ENCODE results near the gene CFAP52. TPM values are rescaled to one million over a fixed set of nuclear protein-coding genes. Genes with fewer than 3 reads are reported as not detected.
A peak's percentile ranks its signal among the peaks of the same experiment; 100 is the strongest.

CFAP52 gene
- total RNA-seq, 1 experiment from 2014 or later: not detected

DNA sequence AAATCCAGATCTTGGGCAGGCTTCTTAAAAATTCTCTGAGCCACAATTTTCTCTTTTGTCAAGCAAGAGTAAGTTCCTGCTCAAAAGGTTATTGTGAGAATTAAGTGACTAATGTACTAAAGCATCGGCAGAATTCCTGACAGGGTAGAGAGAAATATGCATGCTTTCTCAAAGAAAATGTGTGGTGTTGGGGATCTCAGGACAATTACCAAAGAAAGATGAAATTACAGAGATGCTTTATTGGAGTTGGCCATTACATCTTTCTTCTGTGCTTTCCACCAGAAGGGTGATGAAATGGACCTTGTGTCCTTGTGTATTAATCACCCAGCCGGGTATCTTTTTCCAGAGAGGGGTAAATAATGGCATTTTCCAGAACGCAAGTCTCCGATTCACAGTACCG, 67.2 kb downstream of the CFAP52 start:
- Histone ChIP-seq H3K4me1 (ENCODE audit: control insufficient read depth in 1 of 2, insufficient read depth in 2 of 2, low read length in 2 of 2) (peaks cover 29 to 43% of the 10 kb centered on the region in 2 experiments), H2AFZ (ENCODE audit: low read depth, low read length, poor library complexity, severe bottlenecking) (no peak overlapping the region), H3K9me3 (ENCODE audit: control insufficient read depth in 1 of 2, insufficient read depth in 1 of 2, low read depth in 1 of 2, low read length in 2 of 2) (no peaks in the 10 kb centered on the region), H3K27ac (ENCODE audit: low read depth, low read length) (no peak overlapping the region), H3K79me2 (ENCODE audit: insufficient read depth, low read length) (peaks cover 7% of the 10 kb centered on the region; the same call in 1 of the 2 replicates), H3K27me3 (ENCODE audit: insufficient read depth, low read length) (no peaks in the 10 kb centered on the region), H3K9ac (ENCODE audit: low read length) (no peak overlapping the region), H3K9me2 (ENCODE audit: insufficient read depth) (no peaks in the 10 kb centered on the region), H3K36me3 (ENCODE audit: control insufficient read depth in 1 of 2, insufficient read depth in 2 of 2, low read length in 2 of 2) (no peaks in the 10 kb centered on the region), H3K4me2 (ENCODE audit: low read length) (peak overlapping the region; percentile 90; the same call in 1 of the 2 replicates), H3K4me3 (replicated peaks in 1 of 2; ENCODE audit: low read depth in 1 of 2, low read length in 2 of 2) (no peak overlapping the region), H4K20me1 (ENCODE audit: insufficient read depth) (no peaks in the 10 kb centered on the region)
- DNase-seq (ENCODE audit: low read depth, low spot score): no peak
- ChIA-PET CTCF (no interaction called here), RAD21 (ENCODE audit: low non-redundant PET in 1 of 2, low total read pairs in 2 of 2, uncharacterized antibody in 2 of 2, unreplicated experiment in 2 of 2) (no interaction called here), POLR2A (interaction anchor here (0.7 kb wide), 1 partner anchor 10 kb away, joined by 4 read pairs; no protein-coding TSS in a partner anchor)
- ATAC-seq: no peak
- intact Hi-C loops (cut with micrococcal nuclease): loop anchor here (1.0 to 2.0 kb wide), 2 partner anchors 33 to 67 kb away; partner anchors contain the start of gene CFAP52
- no TSS peak for BruUV-seq (replicated peaks)
- TF ChIP-seq SP1 (IDR thresholded peaks at IDR 0.05; ENCODE audit: low read depth): no peak
- TF ChIP-seq, protein P1, sequence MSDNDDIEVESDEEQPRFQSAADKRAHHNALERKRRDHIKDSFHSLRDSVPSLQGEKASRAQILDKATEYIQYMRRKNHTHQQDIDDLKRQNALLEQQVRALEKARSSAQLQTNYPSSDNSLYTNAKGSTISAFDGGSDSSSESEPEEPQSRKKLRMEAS (IDR thresholded peaks at IDR 0.05): no peak
- TF ChIP-seq ELF1 (IDR thresholded peaks at IDR 0.05; ENCODE audit: borderline replicate concordance, low read depth): no peak
- TF ChIP-seq SRF (IDR thresholded peaks at IDR 0.05; ENCODE audit: low read depth): no peak
- TF ChIP-seq CEBPB (IDR thresholded peaks at IDR 0.05; ENCODE audit: low read depth): no peak
- TF ChIP-seq, protein P2, sequence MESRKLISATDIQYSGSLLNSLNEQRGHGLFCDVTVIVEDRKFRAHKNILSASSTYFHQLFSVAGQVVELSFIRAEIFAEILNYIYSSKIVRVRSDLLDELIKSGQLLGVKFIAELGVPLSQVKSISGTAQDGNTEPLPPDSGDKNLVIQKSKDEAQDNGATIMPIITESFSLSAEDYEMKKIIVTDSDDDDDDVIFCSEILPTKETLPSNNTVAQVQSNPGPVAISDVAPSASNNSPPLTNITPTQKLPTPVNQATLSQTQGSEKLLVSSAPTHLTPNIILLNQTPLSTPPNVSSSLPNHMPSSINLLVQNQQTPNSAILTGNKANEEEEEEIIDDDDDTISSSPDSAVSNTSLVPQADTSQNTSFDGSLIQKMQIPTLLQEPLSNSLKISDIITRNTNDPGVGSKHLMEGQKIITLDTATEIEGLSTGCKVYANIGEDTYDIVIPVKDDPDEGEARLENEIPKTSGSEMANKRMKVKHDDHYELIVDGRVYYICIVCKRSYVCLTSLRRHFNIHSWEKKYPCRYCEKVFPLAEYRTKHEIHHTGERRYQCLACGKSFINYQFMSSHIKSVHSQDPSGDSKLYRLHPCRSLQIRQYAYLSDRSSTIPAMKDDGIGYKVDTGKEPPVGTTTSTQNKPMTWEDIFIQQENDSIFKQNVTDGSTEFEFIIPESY (IDR thresholded peaks at IDR 0.05; ENCODE audit: extremely low read depth, insufficient replicate concordance, low read length): no peak
- TF ChIP-seq ZFX (IDR thresholded peaks at IDR 0.05): no peak
- no peak for TF ChIP-seq SIN3A (IDR thresholded peaks at IDR 0.05; ENCODE audit: low read depth)
- TF ChIP-seq JUND (IDR thresholded peaks at IDR 0.05): no peak
- TF ChIP-seq ZNF274 (IDR thresholded peaks at IDR 0.05; ENCODE audit: low read depth, low read length): no peak
- TF ChIP-seq YY1 (IDR thresholded peaks at IDR 0.05; ENCODE audit: extremely low read depth, insufficient replicate concordance, low read depth, low read length): no peak
- no peak for TF ChIP-seq EZH2 (IDR thresholded peaks at IDR 0.05)
- TF ChIP-seq RAD21 (IDR thresholded peaks at IDR 0.05; ENCODE audit: low read depth): no peak
- TF ChIP-seq FOSL1 (IDR thresholded peaks at IDR 0.05; ENCODE audit: low read depth): no peak
- TF ChIP-seq TCF7L2 (IDR thresholded peaks at IDR 0.05; ENCODE audit: borderline replicate concordance, extremely low read depth, insufficient read depth, insufficient read length): no peak
- TF ChIP-seq, protein P3, sequence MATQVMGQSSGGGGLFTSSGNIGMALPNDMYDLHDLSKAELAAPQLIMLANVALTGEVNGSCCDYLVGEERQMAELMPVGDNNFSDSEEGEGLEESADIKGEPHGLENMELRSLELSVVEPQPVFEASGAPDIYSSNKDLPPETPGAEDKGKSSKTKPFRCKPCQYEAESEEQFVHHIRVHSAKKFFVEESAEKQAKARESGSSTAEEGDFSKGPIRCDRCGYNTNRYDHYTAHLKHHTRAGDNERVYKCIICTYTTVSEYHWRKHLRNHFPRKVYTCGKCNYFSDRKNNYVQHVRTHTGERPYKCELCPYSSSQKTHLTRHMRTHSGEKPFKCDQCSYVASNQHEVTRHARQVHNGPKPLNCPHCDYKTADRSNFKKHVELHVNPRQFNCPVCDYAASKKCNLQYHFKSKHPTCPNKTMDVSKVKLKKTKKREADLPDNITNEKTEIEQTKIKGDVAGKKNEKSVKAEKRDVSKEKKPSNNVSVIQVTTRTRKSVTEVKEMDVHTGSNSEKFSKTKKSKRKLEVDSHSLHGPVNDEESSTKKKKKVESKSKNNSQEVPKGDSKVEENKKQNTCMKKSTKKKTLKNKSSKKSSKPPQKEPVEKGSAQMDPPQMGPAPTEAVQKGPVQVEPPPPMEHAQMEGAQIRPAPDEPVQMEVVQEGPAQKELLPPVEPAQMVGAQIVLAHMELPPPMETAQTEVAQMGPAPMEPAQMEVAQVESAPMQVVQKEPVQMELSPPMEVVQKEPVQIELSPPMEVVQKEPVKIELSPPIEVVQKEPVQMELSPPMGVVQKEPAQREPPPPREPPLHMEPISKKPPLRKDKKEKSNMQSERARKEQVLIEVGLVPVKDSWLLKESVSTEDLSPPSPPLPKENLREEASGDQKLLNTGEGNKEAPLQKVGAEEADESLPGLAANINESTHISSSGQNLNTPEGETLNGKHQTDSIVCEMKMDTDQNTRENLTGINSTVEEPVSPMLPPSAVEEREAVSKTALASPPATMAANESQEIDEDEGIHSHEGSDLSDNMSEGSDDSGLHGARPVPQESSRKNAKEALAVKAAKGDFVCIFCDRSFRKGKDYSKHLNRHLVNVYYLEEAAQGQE (IDR thresholded peaks at IDR 0.05; ENCODE audit: low read depth): no peak
- no peak for TF ChIP-seq CBX3 (IDR thresholded peaks at IDR 0.05; ENCODE audit: low read depth)
